ENCODE data around the gene ZSWIM1.

The ZSWIM1 gene

GRCh38 chr20:45852326-45852725 is 28.7 kb upstream of the ZSWIM1 start:
- TF ChIP-seq, protein P1, sequence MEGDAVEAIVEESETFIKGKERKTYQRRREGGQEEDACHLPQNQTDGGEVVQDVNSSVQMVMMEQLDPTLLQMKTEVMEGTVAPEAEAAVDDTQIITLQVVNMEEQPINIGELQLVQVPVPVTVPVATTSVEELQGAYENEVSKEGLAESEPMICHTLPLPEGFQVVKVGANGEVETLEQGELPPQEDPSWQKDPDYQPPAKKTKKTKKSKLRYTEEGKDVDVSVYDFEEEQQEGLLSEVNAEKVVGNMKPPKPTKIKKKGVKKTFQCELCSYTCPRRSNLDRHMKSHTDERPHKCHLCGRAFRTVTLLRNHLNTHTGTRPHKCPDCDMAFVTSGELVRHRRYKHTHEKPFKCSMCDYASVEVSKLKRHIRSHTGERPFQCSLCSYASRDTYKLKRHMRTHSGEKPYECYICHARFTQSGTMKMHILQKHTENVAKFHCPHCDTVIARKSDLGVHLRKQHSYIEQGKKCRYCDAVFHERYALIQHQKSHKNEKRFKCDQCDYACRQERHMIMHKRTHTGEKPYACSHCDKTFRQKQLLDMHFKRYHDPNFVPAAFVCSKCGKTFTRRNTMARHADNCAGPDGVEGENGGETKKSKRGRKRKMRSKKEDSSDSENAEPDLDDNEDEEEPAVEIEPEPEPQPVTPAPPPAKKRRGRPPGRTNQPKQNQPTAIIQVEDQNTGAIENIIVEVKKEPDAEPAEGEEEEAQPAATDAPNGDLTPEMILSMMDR (IDR thresholded peaks at IDR 0.05; ENCODE audit: control insufficient read depth, insufficient read depth, low read depth, low read length, missing control alignments): no peak
- DNase-seq (ENCODE audit: low read depth): no peak
- H3K4me3 ChIP-seq (ENCODE audit: control insufficient read depth, low read depth, low read length): no peak overlapping the region

DNA sequence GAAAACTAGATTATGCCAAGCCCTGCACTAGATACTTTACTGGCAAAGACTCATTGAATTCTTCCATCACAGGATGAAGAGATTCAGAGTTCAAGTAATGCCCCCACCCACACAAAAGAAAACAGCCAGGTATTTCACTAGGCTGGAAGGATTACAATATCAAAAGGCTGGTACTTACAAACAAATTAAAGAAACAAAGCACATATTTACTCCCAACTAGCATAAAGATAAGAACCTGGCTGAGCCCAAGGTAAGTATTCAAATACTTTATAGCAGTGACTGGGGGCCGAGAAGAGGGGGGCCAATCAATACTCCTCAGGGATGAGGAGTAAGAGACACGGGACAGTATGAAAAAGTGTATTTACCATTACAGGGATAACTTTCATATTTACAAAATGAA is 27.5 kb upstream of the ZSWIM1 start:
- no peak overlapping the region for H3K4me3 ChIP-seq (ENCODE audit: control insufficient read depth, low read depth, low read length)
- TF ChIP-seq, protein P1 (IDR thresholded peaks at IDR 0.05; ENCODE audit: control insufficient read depth, insufficient read depth, low read depth, low read length, missing control alignments): no peak
- no peak for DNase-seq (ENCODE audit: low read depth)

GRCh38 chr20:45857114-45857881 is 23.7 kb upstream of the ZSWIM1 start, which contains the start of the genes ACOT8 and ZSWIM3:
TSS of gene ACOT8 (minus strand) at chr20:45857392. CDS start at chr20:45857315, 77 bp downstream.
TSS of gene ZSWIM3 (plus strand) at chr20:45857614. CDS start at chr20:45857826, 212 bp downstream.
- H3K4me3 ChIP-seq (ENCODE audit: control insufficient read depth, low read depth, low read length): peak within 1 kb of the TSS; percentile 80
- peak; percentile 100 for DNase-seq (ENCODE audit: low read depth)
- TF ChIP-seq, protein P1 (IDR thresholded peaks at IDR 0.05; ENCODE audit: control insufficient read depth, insufficient read depth, low read depth, low read length, missing control alignments): no peak

GRCh38 chr20:45857882-45858216 is 23.2 kb upstream of the ZSWIM1 start:
- DNase-seq (ENCODE audit: low read depth): no peak
- TF ChIP-seq, protein P1 (IDR thresholded peaks at IDR 0.05; ENCODE audit: control insufficient read depth, insufficient read depth, low read depth, low read length, missing control alignments): no peak
- peak overlapping the region; percentile 80 for H3K4me3 ChIP-seq (ENCODE audit: control insufficient read depth, low read depth, low read length)

- no peak overlapping the region for H3K4me3 ChIP-seq (ENCODE audit: control insufficient read depth, low read depth, low read length)
- TF ChIP-seq, protein P1 (IDR thresholded peaks at IDR 0.05; ENCODE audit: control insufficient read depth, insufficient read depth, low read depth, low read length, missing control alignments): no peak
- no peak for DNase-seq (ENCODE audit: low read depth)
These were observed 21.1 kb upstream of the ZSWIM1 start for GRCh38 chr20:45859916-45860315.

GRCh38 chr20:45860560-45861220 is 20.3 kb upstream of the ZSWIM1 start:
- TF ChIP-seq, protein P1 (IDR thresholded peaks at IDR 0.05; ENCODE audit: control insufficient read depth, insufficient read depth, low read depth, low read length, missing control alignments): no peak
- H3K4me3 ChIP-seq (ENCODE audit: control insufficient read depth, low read depth, low read length): no peak overlapping the region
- no peak for DNase-seq (ENCODE audit: low read depth)
